GM12878 (cell line): ENCODE measurements around the gene GRIN3A. TPM values are rescaled to one million over a fixed set of nuclear protein-coding genes. Genes with fewer than 3 reads are reported as not detected.

Source experiments
- ATAC-seq: fragments of 200-7000 bp; cut with Tn5 transposase; 3 replicates; pipeline ENCODE4 v1.9.1; 2020; ENCODE audit warnings: mild to moderate bottlenecking, moderate library complexity
- BruUV-seq: library from RNA; stranded (reverse); fragments of 400-500 nt; replicated peaks from 2 replicates; lab custom pipeline; 2021; lab: Mats Ljungman, UMichigan
- CTCF ChIA-PET: fragments of 300-600 bp; sonication (Branson Sonifier 250); formaldehyde crosslinking; extraction: SDS; loops from one replicate; lab custom pipeline; 2021; ENCODE audit warnings: inconsistent platforms; lab: Yijun Ruan, JAX
- POLR2A ChIA-PET: fragments of 350-600 bp; formaldehyde crosslinking; extraction: SDS; loops from one replicate; lab custom pipeline; 2021; ENCODE audit warnings: inconsistent platforms; lab: Charles Lee
- RAD21 ChIA-PET: fragments of 300-600 bp; sonication (Branson Sonifier 250); formaldehyde crosslinking; loops from one replicate; lab custom pipeline; 2023; ENCODE audit warnings: antibody characterized with exemption; ENCODE audit not compliant: unreplicated experiment; lab: Charles Lee
- SMC1A ChIA-PET: fragments of 300-600 bp; sonication (Branson Sonifier 250); formaldehyde crosslinking; loops from one replicate; lab custom pipeline; 2023; ENCODE audit not compliant: unreplicated experiment, uncharacterized antibody; lab: Charles Lee
- DNase-seq: peaks from one replicate; pipeline ENCODE4 v3.0.0-alpha.2; 2011; ENCODE audit warnings: low read depth, low spot score
- FAIRE-seq: peaks from 3 replicates; lab custom pipeline; 2011; peaks lifted over from hg19 to GRCh38; lab: Jason Lieb, UNC
- H2AFZ ChIP-seq: 2 replicates; pipeline ENCODE4 v1.6.0; 2011; ENCODE audit warnings: low read depth, low read length, control low read depth; ENCODE audit not compliant: control insufficient read depth
- H3K27ac ChIP-seq: 2 replicates; pipeline ENCODE4 v1.5.1; 2011; ENCODE audit warnings: control low read depth; ENCODE audit not compliant: control insufficient read depth, insufficient read depth
- H3K27me3 ChIP-seq, 2 experiments: replicated peaks in 1 of 2; 2 replicates each; pipeline versions ENCODE4 v1.6.0 to v1.6.1; 2011; ENCODE audit warnings: low read length in 1 of 2; ENCODE audit not compliant: control insufficient read depth in 2 of 2, insufficient read depth in 2 of 2
- H3K36me3 ChIP-seq, 2 experiments: 2 replicates each; pipeline ENCODE4 v1.5.1; 2011; ENCODE audit warnings: low read length in 1 of 2; ENCODE audit not compliant: control insufficient read depth in 2 of 2, insufficient read depth in 2 of 2
- H3K4me1 ChIP-seq: 2 replicates; pipeline ENCODE4 v1.6.1; 2011; ENCODE audit warnings: mild to moderate bottlenecking, low read length, moderate library complexity, mixed read lengths; ENCODE audit not compliant: control insufficient read depth, insufficient read depth
- H3K4me2 ChIP-seq: 2 replicates; pipeline ENCODE4 v1.6.0; 2011; ENCODE audit warnings: control low read depth; ENCODE audit not compliant: control insufficient read depth, insufficient read depth
- H3K4me3 ChIP-seq: fragments of 200-600 bp; sonication (generic); 2 replicates; pipeline ENCODE4 v1.5.1; 2016
- H3K79me2 ChIP-seq: 2 replicates; pipeline ENCODE4 v1.6.0; 2011; ENCODE audit warnings: low read length; ENCODE audit not compliant: control insufficient read depth, insufficient read depth
- H3K9ac ChIP-seq: 2 replicates; pipeline ENCODE4 v1.8.0; 2011; ENCODE audit warnings: low read length, control low read depth, mixed read lengths; ENCODE audit not compliant: control insufficient read depth, insufficient read depth
- H3K9me3 ChIP-seq: replicated peaks from 3 replicates; pipeline ENCODE4 v1.5.1; 2011; ENCODE audit warnings: mild to moderate bottlenecking, low read length; ENCODE audit not compliant: control insufficient read depth, insufficient read depth
- H4K20me1 ChIP-seq: 2 replicates; pipeline ENCODE4 v1.6.0; 2011; ENCODE audit not compliant: control insufficient read depth, insufficient read depth
- CREB1 ChIP-seq: IDR thresholded peaks from 2 replicates; pipeline ENCODE4 v1.6.1; 2012; ENCODE audit warnings: low read depth, mild to moderate bottlenecking, inconsistent platforms
- EGR1 ChIP-seq, 2 experiments: IDR thresholded peaks; 1 replicate in 1 of 2; 2 replicates in 1 of 2; pipeline ENCODE4 v1.6.1; 2011 to 2012; ENCODE audit warnings: low read depth in 2 of 2, low read length in 2 of 2, borderline replicate concordance in 1 of 2, mild to moderate bottlenecking in 1 of 2, moderate library complexity in 1 of 2
- ESRRA ChIP-seq: IDR thresholded peaks from 2 replicates; pipeline ENCODE4 v1.6.1; 2012; ENCODE audit warnings: mild to moderate bottlenecking, low read length, improper control_type of control experiment
- FOXK2 ChIP-seq: fragments of 450-650 bp; IDR thresholded peaks from 2 replicates; pipeline ENCODE4 v1.6.1; 2017; ENCODE audit warnings: mild to moderate bottlenecking, moderate library complexity
- FOXM1 ChIP-seq: IDR thresholded peaks from 2 replicates; pipeline ENCODE4 v1.6.1; 2012; ENCODE audit warnings: low read depth, mild to moderate bottlenecking, inconsistent platforms, low read length, moderate library complexity
- MTA3 ChIP-seq: IDR thresholded peaks from 2 replicates; pipeline ENCODE4 v1.6.1; 2012; ENCODE audit warnings: low read length, inconsistent platforms, borderline replicate concordance
- NRF1 ChIP-seq: conservative IDR thresholded peaks from 2 replicates; pipeline ENCODE4 v1.6.1; 2011; ENCODE audit warnings: mild to moderate bottlenecking, low read depth, low read length, improper control_type of control experiment
- PAX5 ChIP-seq: IDR thresholded peaks from 2 replicates; pipeline ENCODE4 v1.6.1; 2011; ENCODE audit warnings: low read depth, low read length, borderline replicate concordance
- POU2F2 ChIP-seq: IDR thresholded peaks from 3 replicates; pipeline ENCODE4 v1.6.1; 2011; ENCODE audit warnings: low read depth, mild to moderate bottlenecking, low read length, borderline replicate concordance
- SRF ChIP-seq, 2 experiments: IDR thresholded peaks; 2 replicates each; pipeline ENCODE4 v1.6.1; 2011; ENCODE audit warnings: low read depth in 2 of 2, low read length in 2 of 2, mild to moderate bottlenecking in 1 of 2, moderate library complexity in 1 of 2
- SUPT20H ChIP-seq: IDR thresholded peaks from 2 replicates; pipeline ENCODE4 v1.6.1; 2011; ENCODE audit warnings: low read depth, mild to moderate bottlenecking, low read length, moderate library complexity, borderline replicate concordance; ENCODE audit not compliant: control insufficient read depth
- TBL1XR1 ChIP-seq: IDR thresholded peaks from 2 replicates; pipeline ENCODE4 v1.6.1; 2012; ENCODE audit warnings: low read depth, low read length, improper control_type of control experiment
- TCF7 ChIP-seq: IDR thresholded peaks from 2 replicates; pipeline ENCODE4 v1.6.1; 2014; ENCODE audit warnings: antibody characterized with exemption, borderline replicate concordance
- WGBS: methylation state at CpG from one replicate; pipeline ENCODE4 v1.1.6; 2016; ENCODE audit warnings: low lambda C conversion rate; ENCODE audit not compliant: insufficient replicate concordance, insufficient coverage; ENCODE audit errors: missing lambda C conversion rate; 5-methylcytosine and 5-hydroxymethylcytosine counted together
- in situ Hi-C: fragments of 300-500 bp; cut with MboI; formaldehyde crosslinking; loops from 9 replicates; pipeline ENCODE4 v1.14.3; 2018; ENCODE audit warnings: mixed read lengths
- intact Hi-C: fragments of 100-400 bp; cut with micrococcal nuclease; formaldehyde crosslinking; loops from one replicate; pipeline ENCODE4 v1.14.2; 2022; ENCODE audit not compliant: unreplicated experiment
- polyA plus RNA-seq, 11 experiments: library from polyadenylated mRNA; depleted of rRNA in 4 of 11; unstranded in 6 of 11; stranded (reverse) in 5 of 11; fragments of >200 nt; fragmentation: Nextera tagmentation in 4 of 11; fragmentation: Illumina TruSeq in 1 of 11; extraction: Ambion mirVana in 4 of 11; extraction: Trizol in 1 of 11; gene quantifications; 1 replicate in 1 of 11; 2 replicates in 10 of 11; pipeline versions ENCODE4 v1.2.1 to v1.2.3, GENCODE V29; 2011 to 2016; ENCODE audit warnings: inconsistent platforms in 2 of 11, missing spikeins in 2 of 11, low read depth in 1 of 11
- total RNA-seq, 4 experiments: library from RNA; depleted of rRNA in 3 of 4; stranded (reverse); fragments of >200 nt in 3 of 4; fragmentation: Illumina TruSeq in 1 of 4; extraction: Trizol in 1 of 4; gene quantifications; 2 replicates each; pipeline versions ENCODE4 v1.2.1 to v1.2.3, GENCODE V29; 2013 to 2021

Gene GRIN3A
- total and polyA plus RNA-seq, 10 of the 15 experiments (the other 5 are each of a cell fraction or from before 2014, with no cell fraction given): 0.03 to 0.05 (median 0.04) TPM; not detected in 7

DNA sequence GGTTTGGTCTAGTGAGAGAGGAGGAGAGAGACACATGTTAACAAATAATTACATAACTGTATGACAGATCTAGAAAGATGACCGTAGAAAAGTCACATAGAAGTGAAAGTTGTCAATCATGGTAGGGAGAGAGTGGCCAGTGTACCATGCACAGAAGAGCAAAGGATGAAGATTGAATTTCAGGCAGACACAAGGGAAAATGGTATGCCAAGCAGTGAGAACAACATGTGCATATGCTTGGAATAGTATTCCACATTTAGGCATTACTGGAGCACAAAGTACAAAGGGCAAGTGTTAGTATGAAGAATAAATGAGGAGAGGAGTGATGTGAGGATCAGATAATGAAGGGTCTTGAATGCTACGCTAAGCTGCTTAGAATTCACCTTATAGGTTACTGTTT is 20.3 kb downstream of the GRIN3A start:
- H3K4me2 ChIP-seq: no peak overlapping the region
- no peaks in the 10 kb centered on the region for H3K27me3 ChIP-seq
- no peak overlapping the region for H3K9ac ChIP-seq
- H4K20me1 ChIP-seq: no peaks in the 10 kb centered on the region
- BruUV-seq: no TSS peak
- intact Hi-C loops (no loop called here), in situ Hi-C loops (no loop called here)
- no peaks in the 10 kb centered on the region for H3K36me3 ChIP-seq
- no peak for FAIRE-seq
- H3K27ac ChIP-seq: no peak overlapping the region
- no peak for ATAC-seq
- TF ChIP-seq POU2F2 (no peak), FOXK2 (no peak), TCF7 (no peak), TBL1XR1 (no peak), FOXM1 (no peak), MTA3 (no peak), SUPT20H (no peak), ESRRA (no peak), SRF (IDR thresholded peaks at IDR 0.05; ENCODE audit: low read depth in 2 of 2, low read length in 2 of 2) (no peak), PAX5 (no peak), EGR1 (IDR thresholded peaks at IDR 0.05; ENCODE audit: borderline replicate concordance in 1 of 2, low read depth in 2 of 2, low read length in 2 of 2) (no peak), NRF1 (no peak), CREB1 (no peak)
- POLR2A ChIA-PET: no interaction called here
- no peaks in the 10 kb centered on the region for H3K9me3 ChIP-seq
- SMC1A ChIA-PET: no interaction called here
- H3K79me2 ChIP-seq: no peaks in the 10 kb centered on the region
- RAD21 ChIA-PET: no interaction called here
- WGBS: 2% methylated on average over 2 of the region's 2 CpGs
- H3K4me3 ChIP-seq: no peak overlapping the region
- no peak for DNase-seq
- CTCF ChIA-PET: interaction anchor here (2.4 kb wide), 1 partner anchor 10 kb away, joined by 9 read pairs; no protein-coding TSS in a partner anchor
- H3K4me1 ChIP-seq: no peaks in the 10 kb centered on the region
- H2AFZ ChIP-seq: no peak overlapping the region
